K562 (cell line): ENCODE measurements around the gene SLC8A2. TPM values are rescaled to one million over a fixed set of nuclear protein-coding genes. Genes with fewer than 3 reads are reported as not detected.
A peak's percentile ranks its signal among the peaks of the same experiment; 100 is the strongest.

ENCODE experiments used
- ATAC-seq: fragments of 200-7000 bp; cut with Tn5 transposase; 3 replicates; pipeline ENCODE4 v1.9.1; 2020; ENCODE audit warnings: moderate library complexity
- BruUV-seq: library from RNA; stranded (reverse); fragments of 400-500 nt; replicated peaks from 2 replicates; lab custom pipeline; 2021; lab: Mats Ljungman, UMichigan
- CTCF ChIA-PET: fragments of 300-600 bp; formaldehyde crosslinking; extraction: SDS; loops from one replicate; lab custom pipeline; 2021; ENCODE audit warnings: low intra/inter-chr PET ratio; lab: Yijun Ruan, JAX
- POLR2A ChIA-PET: fragments of 300-600, 350-650 bp; sonication (Branson Sonifier 250); formaldehyde crosslinking; extraction: SDS; loops from one replicate; lab custom pipeline; 2021; ENCODE audit warnings: antibody characterized with exemption, inconsistent platforms; lab: Yijun Ruan, JAX
- DNase-seq, 4 experiments: peaks; one replicate each; pipeline versions ENCODE4 v3.0.0 to v3.0.0-alpha.2; 2011 to 2018; ENCODE audit warnings: low spot score in 3 of 4, mixed read lengths in 3 of 4; ENCODE audit errors: extremely low read depth in 1 of 4
- FAIRE-seq: peaks from 2 replicates; lab custom pipeline; 2011; peaks lifted over from hg19 to GRCh38; lab: Jason Lieb, UNC
- H2AFZ ChIP-seq: 2 replicates; pipeline ENCODE4 v1.6.0; 2011; ENCODE audit warnings: low read depth, low read length, control low read depth, inconsistent platforms
- H3K27ac ChIP-seq: fragments of 200-600 bp; 3 replicates; pipeline ENCODE4 v1.8.0; 2011; ENCODE audit warnings: low read depth, mild to moderate bottlenecking, control low read depth, inconsistent platforms, low read length, moderate library complexity, mixed read lengths; ENCODE audit errors: extremely low read depth
- H3K27me3 ChIP-seq, 2 experiments: fragments of 300-600 bp in 1 of 2; 2 replicates in 1 of 2; 3 replicates in 1 of 2; pipeline versions ENCODE4 v1.6.0 to v1.8.0; 2011; ENCODE audit warnings: inconsistent platforms in 2 of 2, low read length in 2 of 2, mild to moderate bottlenecking in 1 of 2, mixed read lengths in 1 of 2, moderate library complexity in 1 of 2; ENCODE audit not compliant: control insufficient read depth in 2 of 2, insufficient read depth in 2 of 2
- H3K36me3 ChIP-seq: fragments of 300-600 bp; 3 replicates; pipeline ENCODE4 v1.8.0; 2011; ENCODE audit warnings: mild to moderate bottlenecking, low read length, inconsistent platforms; ENCODE audit not compliant: control insufficient read depth, insufficient read depth
- H3K4me1 ChIP-seq, 2 experiments: fragments of 200-600 bp in 1 of 2; replicated peaks in 1 of 2; 2 replicates in 1 of 2; 3 replicates in 1 of 2; pipeline versions ENCODE4 v1.5.1 to v1.8.0; 2011; ENCODE audit warnings: inconsistent platforms in 2 of 2, low read length in 2 of 2, mild to moderate bottlenecking in 1 of 2, mixed read lengths in 1 of 2, moderate library complexity in 1 of 2; ENCODE audit not compliant: control insufficient read depth in 2 of 2, insufficient read depth in 2 of 2
- H3K4me2 ChIP-seq: 2 replicates; pipeline ENCODE4 v1.6.1; 2011; ENCODE audit warnings: low read length, control low read depth, inconsistent platforms, mixed read lengths; ENCODE audit not compliant: insufficient read depth
- H3K4me3 ChIP-seq: fragments of 200-600 bp; sonication (generic), shearing (Covaris generic); 2 replicates; pipeline ENCODE4 v1.5.1; 2016; ENCODE audit warnings: control low read depth, inconsistent platforms
- H3K79me2 ChIP-seq: fragments of 200-600 bp; 3 replicates; pipeline ENCODE4 v1.8.0; 2011; ENCODE audit warnings: low read length, inconsistent platforms; ENCODE audit not compliant: control insufficient read depth, insufficient read depth
- H3K9ac ChIP-seq, 2 experiments: 2 replicates each; pipeline versions ENCODE4 v1.6.0 to v1.6.1; 2011; ENCODE audit warnings: low read depth in 2 of 2, low read length in 2 of 2, control low read depth in 1 of 2, inconsistent platforms in 1 of 2, mild to moderate bottlenecking in 1 of 2, mixed read lengths in 1 of 2; ENCODE audit not compliant: insufficient read depth in 1 of 2
- H3K9me1 ChIP-seq: one replicate; pipeline ENCODE4 v1.6.0; 2011; ENCODE audit warnings: inconsistent platforms, mild to moderate bottlenecking, low read length, moderate library complexity; ENCODE audit not compliant: control insufficient read depth, insufficient read depth
- H3K9me3 ChIP-seq: replicated peaks from 2 replicates; pipeline ENCODE4 v1.5.1; 2011; ENCODE audit warnings: low read depth, low read length, inconsistent platforms; ENCODE audit not compliant: control insufficient read depth, insufficient read depth
- H4K20me1 ChIP-seq: replicated peaks from 2 replicates; pipeline ENCODE4 v1.6.1; 2011; ENCODE audit warnings: low read length, inconsistent platforms, mixed read lengths; ENCODE audit not compliant: control insufficient read depth, insufficient read depth
- DMBX1 ChIP-seq: fragments of 250-450 bp; sonication (Bioruptor Pico); IDR thresholded peaks from 2 replicates; pipeline ENCODE4 v1.8.0; 2022; ENCODE audit warnings: inconsistent platforms, mild to moderate bottlenecking, moderate library complexity, borderline replicate concordance
- MTA2 ChIP-seq: fragments of 450-650 bp; IDR thresholded peaks from 2 replicates; pipeline ENCODE4 v1.6.1; 2016; ENCODE audit warnings: low read depth
- NR1H2 ChIP-seq: sonication (generic); formaldehyde crosslinking; IDR thresholded peaks from 2 replicates; pipeline ENCODE4 v1.4.0; 2020; ENCODE audit warnings: mild to moderate bottlenecking, missing genetic modification reagents
- RFX1 ChIP-seq: fragments of 450-650 bp; IDR thresholded peaks from 2 replicates; pipeline ENCODE4 v1.6.1; 2016; ENCODE audit warnings: mild to moderate bottlenecking, moderate library complexity
- SMARCB1 ChIP-seq: IDR thresholded peaks from 2 replicates; pipeline ENCODE4 v1.6.1; 2011; ENCODE audit warnings: improper control_type of control experiment, low read depth; ENCODE audit not compliant: insufficient read length
- SMC3 ChIP-seq: conservative IDR thresholded peaks from 2 replicates; pipeline ENCODE4 v1.6.1; 2011; ENCODE audit warnings: low read depth, low read length, improper control_type of control experiment; ENCODE audit not compliant: insufficient read depth
- ZBTB7A ChIP-seq: IDR thresholded peaks from 2 replicates; pipeline ENCODE4 v1.6.1; 2011; ENCODE audit warnings: low read depth, mild to moderate bottlenecking, low read length, moderate library complexity, borderline replicate concordance; ENCODE audit not compliant: control insufficient read depth
- ZNF121 ChIP-seq: sonication (generic); formaldehyde crosslinking; conservative IDR thresholded peaks from 2 replicates; pipeline ENCODE4 v1.8.0; 2022; ENCODE audit warnings: missing genetic modification reagents
- ZNF134 ChIP-seq: fragments of 250-450 bp; sonication (Bioruptor Pico); conservative IDR thresholded peaks from 2 replicates; pipeline ENCODE4 v1.4.0; 2020
- ZNF175 ChIP-seq: fragments of 200-800 bp; sonication (Bioruptor generic); IDR thresholded peaks from 2 replicates; pipeline ENCODE4 v1.6.1; 2016; ENCODE audit warnings: low read depth, mild to moderate bottlenecking, missing genetic modification characterization, missing compliant biosample characterization
- WGBS: fragments of 100-300 bp; shearing (Covaris generic); methylation state at CpG from one replicate; pipeline ENCODE4 v1.1.6; 2016; ENCODE audit warnings: low coverage, mixed read lengths; ENCODE audit not compliant: insufficient coverage; ENCODE audit errors: missing lambda C conversion rate; 5-methylcytosine and 5-hydroxymethylcytosine counted together
- in situ Hi-C: fragments of 300-500 bp; cut with MboI; formaldehyde crosslinking; loops from 4 replicates; pipeline ENCODE4 v1.15.0; 2018; ENCODE audit warnings: inconsistent platforms, mixed read lengths
- intact Hi-C: fragments of 100-400 bp; cut with micrococcal nuclease; formaldehyde crosslinking; loops from 2 replicates; pipeline ENCODE4 v1.14.2; 2022
- polyA plus RNA-seq, 8 experiments: library from polyadenylated mRNA; depleted of rRNA in 4 of 8; stranded (reverse) in 5 of 8; unstranded in 3 of 8; fragments of >200 nt; fragmentation: Nextera tagmentation in 2 of 8; fragmentation: Illumina TruSeq in 1 of 8; extraction: Ambion mirVana in 2 of 8; extraction: Trizol in 1 of 8; gene quantifications; 2 replicates each; pipeline versions ENCODE4 v1.2.1 to v1.2.3, GENCODE V29; 2011 to 2014; ENCODE audit warnings: inconsistent platforms in 1 of 8, missing spikeins in 1 of 8
- total RNA-seq, 7 experiments: library from RNA; depleted of rRNA in 6 of 7; stranded (reverse); fragments of >200 nt in 6 of 7; fragmentation: Illumina TruSeq in 2 of 7; extraction: Trizol in 2 of 7; gene quantifications; 2 replicates each; pipeline versions ENCODE4 v1.2.1 to v1.2.3, GENCODE V29; 2011 to 2021; ENCODE audit warnings: low replicate concordance in 1 of 7
- TF ChIP-seq, protein P1 (sequence below), 2 experiments: fragments of 450-650 bp; IDR thresholded peaks; 2 replicates each; pipeline ENCODE4 v1.6.1; 2016
- TF ChIP-seq, protein P2 (sequence below): fragments of 250-450 bp; sonication (Bioruptor Pico); IDR thresholded peaks from 2 replicates; pipeline ENCODE4 v1.6.1; 2021; ENCODE audit warnings: mild to moderate bottlenecking

Gene SLC8A2
- total and polyA plus RNA-seq, 9 of the 15 experiments (the other 6 are each of a cell fraction or from before 2014, with no cell fraction given): 0.07 to 0.66 (median 0.24) TPM; not detected in 3

DNA sequence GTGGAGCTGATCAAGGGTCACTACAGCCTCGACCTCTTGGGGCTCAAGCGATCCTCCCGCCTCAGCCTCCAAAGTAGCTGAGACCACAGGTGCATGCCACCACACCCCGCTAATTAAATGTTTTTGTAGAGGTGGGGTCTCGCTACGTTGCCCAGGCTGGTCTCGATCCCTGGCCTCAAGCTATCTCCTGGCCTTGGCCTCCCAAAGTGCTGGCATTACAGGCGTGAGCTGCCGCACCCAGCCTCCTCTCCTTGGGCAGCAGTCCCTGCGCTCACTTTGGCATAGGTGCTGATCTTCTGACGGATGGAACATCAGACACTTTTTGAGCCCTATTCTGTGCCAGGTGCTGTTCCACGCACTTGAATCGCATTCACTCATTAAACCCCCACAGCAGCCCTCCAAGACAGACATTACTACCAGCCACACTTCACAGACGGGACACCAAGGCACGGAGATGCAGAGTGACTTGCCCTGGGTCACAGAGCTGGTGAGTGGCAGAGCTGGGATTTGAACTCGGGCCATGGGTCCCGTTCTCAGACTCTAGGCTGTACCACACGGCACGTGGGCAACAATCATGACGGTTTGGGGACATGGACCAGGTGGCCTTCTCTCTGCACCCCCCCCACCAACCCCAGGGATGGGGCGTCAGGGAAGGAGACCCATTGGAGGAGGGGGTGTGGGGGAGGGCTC, 55.6 kb downstream of the SLC8A2 start:
- Histone ChIP-seq H2AFZ (no peak overlapping the region), H3K9me3 (no peaks in the 10 kb centered on the region), H3K4me2 (no peak overlapping the region), H3K27ac (no peak overlapping the region), H4K20me1 (0 out of 2 replicates have a peak, but pooled peaks cover 8% of the 10 kb centered on the region), H3K9ac (no peak overlapping the region; a peak in 1 of 4 replicates), H3K27me3 (peaks cover 43 to 66% of the 10 kb centered on the region in 2 experiments), H3K4me3 (no peak overlapping the region), H3K4me1 (peaks cover 4 to 38% of the 10 kb centered on the region in 2 experiments; a peak in 4 of 5 replicates), H3K79me2 (no peaks in the 10 kb centered on the region), H3K9me1 (no peaks in the 10 kb centered on the region), H3K36me3 (no peaks in the 10 kb centered on the region)
- CTCF ChIA-PET: interaction anchor here (2.1 kb wide), 1 partner anchor 120 kb away, joined by 5 read pairs; no protein-coding TSS in a partner anchor
- no peak for TF ChIP-seq ZNF134
- peak; percentile 90 for TF ChIP-seq ZNF121 (CRISPR knock-in tag)
- POLR2A ChIA-PET: interaction anchor here (1.0 kb wide), 1 partner anchor 141 kb away, joined by 3 read pairs; the partner anchor contains the start of gene INAFM1
- DNase-seq (no peak), FAIRE-seq (no peak), ATAC-seq (no peak)
- WGBS: 21% methylated on average over 21 of the region's 21 CpGs
- intact Hi-C loops (no loop called here), in situ Hi-C loops (loop anchor here (10.0 kb wide), 1 partner anchor 261 kb away; no protein-coding TSS in a partner anchor)
- BruUV-seq: no TSS peak

DNA sequence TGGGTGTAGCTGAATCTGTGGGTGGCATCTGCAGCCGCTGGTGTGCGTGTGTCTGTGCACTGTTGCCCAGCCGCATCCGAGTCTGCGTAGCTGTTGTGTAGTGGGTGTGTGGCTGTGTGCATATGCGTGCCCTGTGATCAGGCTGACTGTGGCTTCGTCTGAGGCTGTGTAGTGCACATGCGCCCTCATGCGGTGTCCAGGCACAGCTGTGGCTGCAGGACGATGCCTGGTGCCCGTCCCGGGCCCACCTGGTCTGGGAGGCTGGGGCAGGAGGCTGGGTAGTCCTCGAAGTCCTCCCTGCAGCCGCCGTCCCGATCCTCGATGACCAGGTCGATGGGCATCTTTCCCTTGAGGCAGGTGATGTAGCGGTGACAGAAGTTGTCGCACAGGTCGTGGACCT, 57.2 kb downstream of the SLC8A2 start:
- Histone ChIP-seq H3K9me3 (no peaks in the 10 kb centered on the region), H4K20me1 (0 out of 2 replicates have a peak, but pooled peaks cover 8% of the 10 kb centered on the region), H2AFZ (no peak overlapping the region), H3K4me2 (no peak overlapping the region), H3K27me3 (peaks cover 40 to 67% of the 10 kb centered on the region in 2 experiments), H3K4me3 (no peak overlapping the region), H3K4me1 (peaks cover 4 to 27% of the 10 kb centered on the region in 2 experiments; a peak in 4 of 5 replicates), H3K9me1 (no peaks in the 10 kb centered on the region), H3K9ac (no peak overlapping the region), H3K27ac (no peak overlapping the region), H3K36me3 (no peaks in the 10 kb centered on the region), H3K79me2 (no peaks in the 10 kb centered on the region)
- WGBS: 7% methylated on average over 20 of the region's 21 CpGs
- no peak for FAIRE-seq
- POLR2A ChIA-PET: no interaction called here
- intact Hi-C loops (no loop called here), in situ Hi-C loops (loop anchor here (10.0 kb wide), 1 partner anchor 260 kb away; no protein-coding TSS in a partner anchor)
- BruUV-seq: no TSS peak
- peak; percentile 87 for ATAC-seq
- CTCF ChIA-PET: interaction anchor here (0.8 to 2.1 kb wide), 2 partner anchors 118 to 130 kb away, joined by 3 to 5 read pairs; no protein-coding TSS in a partner anchor
- peak; percentile 35 to 70 (median 52) for DNase-seq
- TF ChIP-seq RFX1 (no peak), DMBX1 (CRISPR knock-in tag) (no peak), SMC3 (peak; percentile 70), MTA2 (no peak), ZBTB7A (no peak), ZNF175 (CRISPR knock-in tag) (no peak), NR1H2 (CRISPR knock-in tag) (no peak), SMARCB1 (no peak)
- TF ChIP-seq, protein P1, sequence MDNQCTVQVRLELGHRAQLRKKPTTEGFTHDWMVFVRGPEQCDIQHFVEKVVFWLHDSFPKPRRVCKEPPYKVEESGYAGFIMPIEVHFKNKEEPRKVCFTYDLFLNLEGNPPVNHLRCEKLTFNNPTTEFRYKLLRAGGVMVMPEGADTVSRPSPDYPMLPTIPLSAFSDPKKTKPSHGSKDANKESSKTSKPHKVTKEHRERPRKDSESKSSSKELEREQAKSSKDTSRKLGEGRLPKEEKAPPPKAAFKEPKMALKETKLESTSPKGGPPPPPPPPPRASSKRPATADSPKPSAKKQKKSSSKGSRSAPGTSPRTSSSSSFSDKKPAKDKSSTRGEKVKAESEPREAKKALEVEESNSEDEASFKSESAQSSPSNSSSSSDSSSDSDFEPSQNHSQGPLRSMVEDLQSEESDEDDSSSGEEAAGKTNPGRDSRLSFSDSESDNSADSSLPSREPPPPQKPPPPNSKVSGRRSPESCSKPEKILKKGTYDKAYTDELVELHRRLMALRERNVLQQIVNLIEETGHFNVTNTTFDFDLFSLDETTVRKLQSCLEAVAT (IDR thresholded peaks at IDR 0.05): no peak; a peak in 1 of 4 replicates
- TF ChIP-seq, protein P2, sequence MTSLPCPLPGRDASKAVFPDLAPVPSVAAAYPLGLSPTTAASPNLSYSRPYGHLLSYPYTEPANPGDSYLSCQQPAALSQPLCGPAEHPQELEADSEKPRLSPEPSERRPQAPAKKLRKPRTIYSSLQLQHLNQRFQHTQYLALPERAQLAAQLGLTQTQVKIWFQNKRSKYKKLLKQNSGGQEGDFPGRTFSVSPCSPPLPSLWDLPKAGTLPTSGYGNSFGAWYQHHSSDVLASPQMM (CRISPR knock-in tag): no peak
